Cardiac fibroblast (primary cell): ENCODE data around the gene RAPSN.

Experiments used
- DNase-seq, 2 donors: peaks; one replicate each; pipeline versions ENCODE4 v3.0.0 to v3.0.0-alpha.2; 2010; ENCODE audit warnings: low read depth in 2 of 2
- H3K4me3 ChIP-seq, 2 donors: replicated peaks in 1 of 2; 1 replicate in 1 of 2; 2 replicates in 1 of 2; pipeline ENCODE4 v1.5.1; 2011; ENCODE audit warnings: low read depth in 2 of 2, low read length in 2 of 2, mild to moderate bottlenecking in 2 of 2, moderate library complexity in 1 of 2
- CTCF ChIP-seq: IDR thresholded peaks from one replicate; pipeline ENCODE4 v1.5.1; 2011; ENCODE audit warnings: low read depth, mild to moderate bottlenecking, low read length, inconsistent platforms

Gene RAPSN

GRCh38 chr11:47451990-47452389 lies 3.1 kb upstream of the RAPSN start:
- TF ChIP-seq CTCF = no peak
- DNase-seq = no peak
- no peak overlapping the region for H3K4me3 ChIP-seq

- H3K4me3 ChIP-seq = no peak overlapping the region
- DNase-seq = no peak
- no peak for TF ChIP-seq CTCF
Observed at GRCh38 chr11:47451436-47451835, 2.5 kb upstream of the RAPSN start.

- no peak for TF ChIP-seq CTCF
- no peak overlapping the region for H3K4me3 ChIP-seq
- DNase-seq = no peak
Observed at GRCh38 chr11:47449541-47449940, 605 bp upstream of the RAPSN start.

- no peak for TF ChIP-seq CTCF
- no peak overlapping the region for H3K4me3 ChIP-seq
- DNase-seq = no peak
Observed at GRCh38 chr11:47447906-47448305, 1.0 kb downstream of the RAPSN start.

- DNase-seq = no peak
- no peak overlapping the region for H3K4me3 ChIP-seq
- TF ChIP-seq CTCF = no peak
Observed at GRCh38 chr11:47446833-47447232, 2.1 kb downstream of the RAPSN start.

GRCh38 chr11:47445840-47446239 lies 3.1 kb downstream of the RAPSN start:
- no peak for TF ChIP-seq CTCF
- no peak overlapping the region for H3K4me3 ChIP-seq
- no peak for DNase-seq

GRCh38 chr11:47443817-47444216 lies 5.1 kb downstream of the RAPSN start:
- no peak for DNase-seq
- no peak overlapping the region for H3K4me3 ChIP-seq
- TF ChIP-seq CTCF = no peak
